ENCODE data around the gene KRT81. TPM values are rescaled to one million over a fixed set of nuclear protein-coding genes. Genes with fewer than 3 reads are reported as not detected.
A peak's percentile ranks its signal among the peaks of the same experiment; 100 is the strongest.

The KRT81 gene
- total RNA-seq, 4 donors from 2014 or later = 0.27 TPM; not detected in 3

- 74 to 81% methylated on average over 6 to 8 of the region's 9 CpGs for WGBS, 2 donors (ENCODE audit: low coverage in 1 of 2)
- no peak for ATAC-seq
- H3K4me1 ChIP-seq = peaks cover 0 to 32% (median 6%) of the 10 kb centered on the region in 3 donors
- no peaks in the 10 kb centered on the region for H3K9me3 ChIP-seq
- no peaks in the 10 kb centered on the region for H3K36me3 ChIP-seq
- TF ChIP-seq CTCF (IDR thresholded peaks at IDR 0.05) (no peak), EP300 (IDR thresholded peaks at IDR 0.05) (no peak)
- no peak overlapping the region for H3K27ac ChIP-seq
- no peak overlapping the region for H3K4me3 ChIP-seq
- H3K27me3 ChIP-seq = peaks cover 44% of the 10 kb centered on the region
These were observed 39.8 kb downstream of the KRT81 start for GRCh38 chr12:52251367-52252051.

- H3K36me3 ChIP-seq = no peaks in the 10 kb centered on the region
- peaks cover 33% of the 10 kb centered on the region for H3K27me3 ChIP-seq
- H3K4me3 ChIP-seq = no peak overlapping the region
- H3K4me1 ChIP-seq = peaks cover 0 to 32% (median 6%) of the 10 kb centered on the region in 3 donors
- no peak for ATAC-seq
- TF ChIP-seq POLR2AphosphoS5 (IDR thresholded peaks at IDR 0.05) (no peak), CTCF (IDR thresholded peaks at IDR 0.05) (peak in 1 of 4 experiments; percentile 6)
- H3K27ac ChIP-seq = no peak overlapping the region
- H3K9me3 ChIP-seq = no peaks in the 10 kb centered on the region
- WGBS, 2 donors (ENCODE audit: low coverage in 1 of 2) = 56 to 84% methylated on average over 4 to 7 of the region's 52 CpGs
These were observed 41.0 kb downstream of the KRT81 start for GRCh38 chr12:52250048-52250990.

GRCh38 chr12:52249511-52250047 is 41.8 kb downstream of the KRT81 start:
- peaks cover 27% of the 10 kb centered on the region for H3K27me3 ChIP-seq
- no peak for ATAC-seq
- no peak for TF ChIP-seq POLR2AphosphoS5 (IDR thresholded peaks at IDR 0.05)
- no peak for TF ChIP-seq POLR2A (IDR thresholded peaks at IDR 0.05)
- no peak for TF ChIP-seq CTCF (IDR thresholded peaks at IDR 0.05)
- no peak for TF ChIP-seq EP300 (IDR thresholded peaks at IDR 0.05)
- peak overlapping the region in 3 of 4 donors; percentile 5 to 76 (median 64) for H3K27ac ChIP-seq
- no peak overlapping the region for H3K4me3 ChIP-seq
- no peaks in the 10 kb centered on the region for H3K9me3 ChIP-seq
- H3K4me1 ChIP-seq = peaks cover 0 to 34% (median 6%) of the 10 kb centered on the region in 3 donors
- 86% methylated on average over 1 of the region's 2 CpGs; no CpG with 5 or more reads in 1 of the 2 donors for WGBS, 2 donors (ENCODE audit: low coverage in 1 of 2)
- no peaks in the 10 kb centered on the region for H3K36me3 ChIP-seq

- Histone ChIP-seq H3K36me3 (no peaks in the 10 kb centered on the region), H3K9me3 (no peaks in the 10 kb centered on the region), H3K27ac (peak overlapping the region in 3 of 4 donors; percentile 5 to 76 (median 64)), H3K4me1 (peaks cover 0 to 42% (median 12%) of the 10 kb centered on the region in 3 donors), H3K4me3 (no peak overlapping the region), H3K27me3 (peaks cover 21% of the 10 kb centered on the region)
- ATAC-seq = peak; percentile 71
- WGBS, 2 donors (ENCODE audit: low coverage in 1 of 2) = 93% methylated on average over 4 of the region's 18 CpGs; no CpG with 5 or more reads in 1 of the 2 donors
- TF ChIP-seq POLR2AphosphoS5 (IDR thresholded peaks at IDR 0.05) = peak; percentile 66
- TF ChIP-seq CTCF (IDR thresholded peaks at IDR 0.05) = no peak
These were observed 42.5 kb downstream of the KRT81 start for GRCh38 chr12:52248541-52249461.

Data from gastroesophageal sphincter (tissue), 4 donors.